ENCODE data around the gene NFKB1.
"Not testable (repeated sequence)": the region's sequence is repeated elsewhere in the genome, so short reads cannot be mapped to it uniquely, and the experiment has no call there.

The NFKB1 gene
- 67.8 to 1,746 (median 99.5) reads per million in 18 experiments for total RNA-seq

GRCh38 chr4:102500696-102501446, at the start of gene NFKB1:
Gene NFKB1 (plus strand): TSS chr4:102501359. CDS start chr4:102525519, 24,160 bp downstream.
- peak; percentile 79 to 87 for DNase-seq

GRCh38 chr4:102452854-102453253, 48.3 kb upstream of the NFKB1 start:
- DNase-seq = no peak

- no peak for DNase-seq
Observed at GRCh38 chr4:102453827-102454226, 47.3 kb upstream of the NFKB1 start.

GRCh38 chr4:102454268-102454667, 46.9 kb upstream of the NFKB1 start:
- peak; percentile 74 to 75 for DNase-seq

DNA sequence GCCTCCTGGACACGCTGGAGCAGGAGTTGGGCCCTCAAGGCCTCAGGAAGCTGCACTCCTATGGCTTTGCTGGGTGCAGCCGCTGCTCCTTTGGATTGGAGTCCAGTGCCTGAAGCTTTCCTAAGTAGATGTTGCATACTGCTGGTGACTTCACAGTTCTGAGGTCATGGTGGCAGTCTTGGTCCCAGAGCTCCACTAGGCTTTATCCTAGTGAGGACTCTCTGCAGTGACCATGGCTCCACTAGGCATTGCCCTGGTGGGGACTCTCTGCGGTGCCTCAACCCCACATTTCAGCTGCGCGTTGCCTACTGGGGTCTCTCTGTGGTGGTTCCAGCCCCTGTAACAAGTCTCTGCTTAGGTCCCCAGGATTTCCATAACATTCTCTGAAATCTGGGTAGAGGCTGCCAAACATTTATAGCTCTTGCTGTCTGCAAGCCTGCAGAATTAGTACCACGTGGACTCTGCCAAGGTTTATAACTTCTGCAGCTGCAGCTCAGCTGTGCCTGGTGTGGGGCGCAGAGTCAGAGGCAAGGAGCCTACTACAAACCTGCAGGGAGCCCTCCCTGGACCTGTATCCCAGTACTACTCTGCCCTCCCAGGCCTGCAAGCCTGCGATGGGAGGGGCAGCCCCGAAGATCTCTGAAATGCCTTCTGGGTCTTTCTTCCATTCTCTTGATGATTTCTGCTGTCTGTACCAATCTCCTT, 46.0 kb upstream of the NFKB1 start:
- no peak for DNase-seq

DNA sequence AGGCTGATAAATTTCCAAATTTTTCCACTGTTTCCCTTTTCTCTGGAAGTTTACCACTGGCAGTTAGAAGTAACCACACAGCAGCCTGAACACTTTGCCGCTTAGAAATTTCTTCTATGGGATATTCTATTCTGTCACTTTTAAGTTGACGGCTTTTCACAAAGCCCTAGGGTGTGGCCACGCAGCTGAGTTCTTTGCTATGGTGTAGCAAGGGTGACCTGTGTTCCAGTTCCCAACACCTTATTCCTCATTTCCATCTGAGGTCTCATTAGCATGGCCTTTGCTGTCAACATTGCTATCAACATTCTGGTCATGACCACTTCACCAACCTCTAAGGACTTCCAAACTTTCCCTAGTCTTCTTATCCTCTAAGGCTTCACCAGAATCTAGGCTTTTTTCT, 45.4 kb upstream of the NFKB1 start:
- DNase-seq = no peak

DNA sequence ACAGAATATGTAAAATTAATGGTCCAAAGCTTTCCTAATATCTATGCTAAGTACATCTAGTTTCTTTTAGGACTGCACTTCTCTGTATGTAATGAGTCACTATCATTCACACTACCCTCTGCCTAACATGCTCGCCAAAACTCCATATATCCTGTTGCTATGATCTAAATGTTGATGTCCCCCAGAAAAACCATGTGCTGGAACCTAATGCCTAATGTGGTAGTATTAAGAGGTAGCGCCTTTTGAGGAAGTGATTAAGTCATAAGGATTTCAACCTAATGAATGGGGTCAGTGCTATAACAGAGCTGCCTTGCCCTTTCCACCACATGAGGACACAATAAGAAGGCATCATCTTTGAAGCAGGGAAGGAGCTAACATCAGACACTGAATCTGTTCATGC, 34.9 kb upstream of the NFKB1 start:
- DNase-seq = peak; percentile 42 to 52

- no peak for DNase-seq
Observed at GRCh38 chr4:102469806-102470205, 31.4 kb upstream of the NFKB1 start.

DNA sequence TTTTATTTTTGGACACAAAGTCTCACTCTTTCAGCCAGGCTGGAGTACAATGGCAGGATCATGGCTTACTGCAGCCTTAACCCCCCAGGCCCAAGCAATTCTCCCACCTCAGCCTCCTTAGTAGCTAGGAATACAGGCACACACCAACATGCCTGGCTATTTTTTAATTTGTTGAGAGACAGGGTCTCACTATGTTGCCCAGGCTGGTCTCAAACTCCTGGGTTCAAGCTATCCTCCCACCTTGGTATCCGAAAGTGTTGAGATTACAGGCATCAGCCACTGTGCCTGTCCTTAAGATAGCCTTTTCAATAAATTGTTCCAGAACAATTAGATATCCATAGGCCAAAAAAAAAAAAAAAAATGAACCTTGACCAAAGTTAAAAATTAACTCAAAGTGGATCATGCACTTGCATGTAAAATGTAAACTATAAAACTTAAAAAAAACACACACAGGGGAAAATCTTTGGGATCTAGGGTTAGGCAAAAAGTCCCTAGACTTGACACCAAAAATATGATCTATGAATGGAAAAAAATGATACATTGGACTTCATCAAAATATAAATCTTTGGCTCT, 28.6 kb upstream of the NFKB1 start:
- no peak for DNase-seq

DNA sequence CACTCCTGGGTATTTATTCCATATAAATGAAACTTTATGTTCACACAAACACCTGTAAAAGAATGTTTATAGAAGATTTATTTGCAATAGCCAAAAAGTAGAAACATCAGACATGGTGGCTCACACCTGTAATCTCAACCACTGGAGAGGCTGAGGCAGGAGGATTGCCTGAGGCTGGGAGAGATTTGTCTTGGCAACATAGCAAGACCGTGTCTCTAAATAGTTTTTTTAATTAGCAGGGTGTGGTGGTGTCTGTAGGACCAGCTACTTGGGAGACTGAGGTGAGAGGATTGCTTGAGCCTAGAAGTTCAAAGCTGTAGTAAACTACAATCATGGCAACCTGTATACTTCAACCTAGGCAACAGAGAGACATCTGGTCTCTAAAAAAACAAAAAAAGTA, 27.7 kb upstream of the NFKB1 start:
- DNase-seq = no peak

DNA sequence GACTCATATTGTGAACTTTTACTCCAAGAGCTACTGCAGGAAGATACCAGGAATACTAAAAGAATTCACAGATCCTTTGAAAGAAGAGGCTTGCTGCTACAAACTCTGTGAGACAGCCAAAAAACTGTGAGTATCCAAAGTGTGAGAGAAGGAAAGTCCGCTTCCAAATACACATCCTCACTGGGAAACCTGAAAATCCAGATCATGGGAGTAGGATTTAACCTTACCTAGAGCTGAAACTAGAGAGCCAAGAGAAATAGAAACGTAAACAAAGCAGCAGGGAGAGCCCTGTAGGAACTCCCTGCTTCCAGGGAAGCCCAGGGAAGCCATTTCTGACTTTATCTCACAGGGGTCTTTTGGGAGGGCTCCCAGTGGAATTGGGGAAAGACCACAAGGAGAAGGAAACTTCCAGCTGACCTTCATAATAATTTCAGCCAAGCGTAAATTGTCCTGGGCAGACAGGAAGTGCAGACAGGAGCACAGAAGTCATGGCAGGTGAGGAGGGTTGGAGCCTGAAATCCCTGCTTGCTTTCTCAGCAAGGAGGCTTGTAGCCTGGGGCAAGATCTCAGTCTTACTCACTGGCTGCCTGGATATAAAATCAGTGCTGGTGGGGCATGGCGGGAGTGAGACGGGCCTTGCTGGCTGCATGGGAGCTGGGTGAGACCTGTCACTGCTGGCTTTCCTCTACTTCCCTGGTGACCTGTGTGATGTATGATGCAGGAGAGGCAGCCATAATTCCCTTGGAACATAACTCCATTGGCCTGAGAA, 26.2 kb upstream of the NFKB1 start:
- DNase-seq = no peak

DNA sequence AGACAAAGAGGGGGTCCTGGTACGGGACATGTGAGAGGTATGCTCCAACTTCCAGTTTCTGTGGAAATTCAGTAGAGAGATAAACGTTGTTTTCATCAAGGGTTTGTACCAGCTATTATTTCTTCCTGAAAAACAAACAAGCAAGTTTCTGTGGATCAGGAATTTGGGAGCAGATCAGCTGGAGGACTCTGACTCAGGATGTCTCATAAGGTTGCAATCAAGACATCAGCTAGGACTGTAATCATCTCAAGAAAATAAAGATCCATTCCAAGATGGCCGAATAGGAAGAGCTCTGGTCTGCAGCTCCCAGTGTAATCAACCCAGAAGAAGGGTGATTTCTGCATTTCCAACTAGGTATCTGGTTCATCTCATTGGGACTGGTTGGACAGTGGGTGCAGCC, 23.5 kb upstream of the NFKB1 start:
- DNase-seq = no peak

GRCh38 chr4:102478186-102478585, 23.0 kb upstream of the NFKB1 start:
- DNase-seq = no peak

GRCh38 chr4:102479832-102480231, 21.3 kb upstream of the NFKB1 start:
- not testable (repeated sequence) for DNase-seq

GRCh38 chr4:102483120-102483519, 18.0 kb upstream of the NFKB1 start:
- DNase-seq = no peak

DNA sequence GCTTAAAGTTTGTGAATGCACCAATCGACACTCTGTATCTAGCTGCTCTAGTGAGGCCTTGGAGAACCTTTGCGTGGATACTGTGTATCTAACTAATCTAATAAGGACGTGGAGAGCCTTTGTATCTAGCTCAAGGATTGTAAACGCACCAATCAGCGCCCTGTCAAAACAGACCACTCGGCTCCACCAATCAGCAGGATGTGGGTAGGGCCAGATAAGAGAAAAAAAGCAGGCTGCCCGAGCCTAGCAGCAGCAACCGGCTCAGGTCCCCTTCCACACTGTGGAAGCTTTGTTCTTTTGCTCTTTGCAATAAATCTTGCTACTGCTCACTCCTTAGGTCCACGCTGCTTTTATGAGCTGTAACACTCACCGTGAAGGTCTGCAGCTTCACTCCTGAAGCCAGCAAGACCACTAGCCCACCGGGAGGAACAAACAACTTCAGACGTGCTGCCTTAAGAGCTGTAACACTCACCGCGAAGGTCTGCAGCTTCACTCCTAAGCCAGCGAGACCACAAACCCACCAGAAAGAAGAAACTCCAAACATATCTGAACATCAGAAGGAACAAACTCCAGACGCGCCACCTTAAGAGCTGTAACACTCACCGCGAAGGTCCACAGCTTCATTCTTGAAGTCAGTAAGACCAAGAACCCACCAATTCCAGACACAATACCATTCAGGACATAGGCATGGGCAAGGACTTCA, 17.0 kb upstream of the NFKB1 start:
- not testable (repeated sequence) for DNase-seq

- DNase-seq = peak in 1 of 2 donors; percentile 12
Observed at GRCh38 chr4:102492531-102493241, 8.5 kb upstream of the NFKB1 start.

DNA sequence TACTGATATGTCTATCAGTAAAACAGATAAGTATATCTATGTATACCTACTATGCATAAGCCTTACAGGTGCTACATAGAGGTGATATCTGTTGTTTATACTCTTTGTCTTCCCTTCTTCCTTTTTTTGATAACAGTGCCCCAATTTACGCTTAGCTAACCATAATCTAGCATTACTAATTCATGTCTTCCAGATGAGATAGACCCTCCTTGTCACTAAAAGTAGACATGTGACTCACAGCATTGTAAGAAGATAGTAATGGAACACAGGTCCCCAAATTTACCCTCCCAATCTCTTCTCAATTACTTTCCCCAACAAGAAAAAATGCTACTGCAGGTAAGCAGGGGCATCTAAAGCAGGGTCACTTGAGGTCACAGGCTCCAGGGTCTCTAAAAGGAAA, 7.9 kb upstream of the NFKB1 start:
- DNase-seq = no peak

DNA sequence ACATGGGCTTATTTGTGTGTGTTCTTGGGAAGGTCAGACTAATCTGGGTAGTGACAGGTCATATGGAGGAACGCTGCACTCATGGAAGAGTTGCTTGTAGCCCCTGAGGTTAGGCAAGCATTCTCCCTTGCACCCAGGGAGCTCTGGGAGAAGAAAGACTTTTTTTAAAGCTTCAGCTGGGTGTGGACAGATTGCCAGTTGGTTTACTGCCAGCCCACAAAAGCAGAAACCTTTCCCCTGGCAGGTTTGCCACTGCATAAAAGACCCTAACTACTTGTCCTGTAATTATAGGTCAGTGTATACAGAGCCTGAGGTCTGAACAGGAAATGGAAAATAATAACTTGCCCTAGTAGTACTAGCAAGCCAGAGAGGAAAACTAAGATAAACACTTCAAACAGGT, 7.4 kb upstream of the NFKB1 start:
- DNase-seq = no peak

DNA sequence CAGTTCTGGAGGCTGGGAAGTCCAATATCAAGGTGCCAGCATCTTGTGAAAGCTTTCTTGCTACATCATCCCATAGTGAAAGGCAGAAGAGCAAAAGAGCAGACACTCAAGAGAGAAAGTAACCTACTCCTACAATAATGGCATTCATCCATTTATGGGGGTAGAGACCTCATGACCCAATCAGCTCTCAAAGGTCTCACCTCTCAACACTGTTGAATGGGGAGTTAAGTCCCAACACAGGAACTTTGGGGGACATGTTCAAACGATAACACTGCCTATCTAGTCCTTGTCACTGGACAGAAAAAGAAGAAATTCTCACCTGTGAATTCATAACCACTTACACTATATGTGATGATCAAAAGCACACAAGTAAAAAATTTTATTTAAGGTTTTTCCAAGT, 6.6 kb upstream of the NFKB1 start:
- no peak for DNase-seq

- no peak for DNase-seq
Observed at GRCh38 chr4:102497986-102498385, 3.2 kb upstream of the NFKB1 start.

DNA sequence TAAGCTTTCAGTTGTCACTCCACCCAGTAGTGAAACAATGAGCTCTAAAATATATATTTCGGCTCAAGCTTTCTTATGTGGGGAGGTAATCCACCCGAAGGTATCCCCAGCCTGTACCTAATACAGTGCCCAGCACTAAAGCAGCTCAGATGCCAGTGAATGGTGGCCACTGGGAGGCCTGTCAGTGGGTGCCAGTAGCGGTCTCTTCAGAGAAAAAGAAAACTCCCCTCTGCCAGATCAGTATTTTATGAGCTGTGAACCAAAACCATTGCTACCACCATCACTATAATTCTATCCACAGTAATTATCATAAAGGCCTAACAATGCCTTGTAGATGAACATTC, 835 bp upstream of the NFKB1 start:
- DNase-seq = no peak
